GM19023 (cell line): ENCODE measurements around the gene DYNC2H1.

Experiments
- ATAC-seq: cut with Tn5 transposase; IDR thresholded peaks from one replicate; pipeline ENCODE4 v1.9.1; 2021; ENCODE audit warnings: mild to moderate bottlenecking, moderate library complexity; ENCODE audit not compliant: unreplicated experiment

The DYNC2H1 gene, protein sequence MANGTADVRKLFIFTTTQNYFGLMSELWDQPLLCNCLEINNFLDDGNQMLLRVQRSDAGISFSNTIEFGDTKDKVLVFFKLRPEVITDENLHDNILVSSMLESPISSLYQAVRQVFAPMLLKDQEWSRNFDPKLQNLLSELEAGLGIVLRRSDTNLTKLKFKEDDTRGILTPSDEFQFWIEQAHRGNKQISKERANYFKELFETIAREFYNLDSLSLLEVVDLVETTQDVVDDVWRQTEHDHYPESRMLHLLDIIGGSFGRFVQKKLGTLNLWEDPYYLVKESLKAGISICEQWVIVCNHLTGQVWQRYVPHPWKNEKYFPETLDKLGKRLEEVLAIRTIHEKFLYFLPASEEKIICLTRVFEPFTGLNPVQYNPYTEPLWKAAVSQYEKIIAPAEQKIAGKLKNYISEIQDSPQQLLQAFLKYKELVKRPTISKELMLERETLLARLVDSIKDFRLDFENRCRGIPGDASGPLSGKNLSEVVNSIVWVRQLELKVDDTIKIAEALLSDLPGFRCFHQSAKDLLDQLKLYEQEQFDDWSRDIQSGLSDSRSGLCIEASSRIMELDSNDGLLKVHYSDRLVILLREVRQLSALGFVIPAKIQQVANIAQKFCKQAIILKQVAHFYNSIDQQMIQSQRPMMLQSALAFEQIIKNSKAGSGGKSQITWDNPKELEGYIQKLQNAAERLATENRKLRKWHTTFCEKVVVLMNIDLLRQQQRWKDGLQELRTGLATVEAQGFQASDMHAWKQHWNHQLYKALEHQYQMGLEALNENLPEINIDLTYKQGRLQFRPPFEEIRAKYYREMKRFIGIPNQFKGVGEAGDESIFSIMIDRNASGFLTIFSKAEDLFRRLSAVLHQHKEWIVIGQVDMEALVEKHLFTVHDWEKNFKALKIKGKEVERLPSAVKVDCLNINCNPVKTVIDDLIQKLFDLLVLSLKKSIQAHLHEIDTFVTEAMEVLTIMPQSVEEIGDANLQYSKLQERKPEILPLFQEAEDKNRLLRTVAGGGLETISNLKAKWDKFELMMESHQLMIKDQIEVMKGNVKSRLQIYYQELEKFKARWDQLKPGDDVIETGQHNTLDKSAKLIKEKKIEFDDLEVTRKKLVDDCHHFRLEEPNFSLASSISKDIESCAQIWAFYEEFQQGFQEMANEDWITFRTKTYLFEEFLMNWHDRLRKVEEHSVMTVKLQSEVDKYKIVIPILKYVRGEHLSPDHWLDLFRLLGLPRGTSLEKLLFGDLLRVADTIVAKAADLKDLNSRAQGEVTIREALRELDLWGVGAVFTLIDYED (N-terminal part only)

DNA sequence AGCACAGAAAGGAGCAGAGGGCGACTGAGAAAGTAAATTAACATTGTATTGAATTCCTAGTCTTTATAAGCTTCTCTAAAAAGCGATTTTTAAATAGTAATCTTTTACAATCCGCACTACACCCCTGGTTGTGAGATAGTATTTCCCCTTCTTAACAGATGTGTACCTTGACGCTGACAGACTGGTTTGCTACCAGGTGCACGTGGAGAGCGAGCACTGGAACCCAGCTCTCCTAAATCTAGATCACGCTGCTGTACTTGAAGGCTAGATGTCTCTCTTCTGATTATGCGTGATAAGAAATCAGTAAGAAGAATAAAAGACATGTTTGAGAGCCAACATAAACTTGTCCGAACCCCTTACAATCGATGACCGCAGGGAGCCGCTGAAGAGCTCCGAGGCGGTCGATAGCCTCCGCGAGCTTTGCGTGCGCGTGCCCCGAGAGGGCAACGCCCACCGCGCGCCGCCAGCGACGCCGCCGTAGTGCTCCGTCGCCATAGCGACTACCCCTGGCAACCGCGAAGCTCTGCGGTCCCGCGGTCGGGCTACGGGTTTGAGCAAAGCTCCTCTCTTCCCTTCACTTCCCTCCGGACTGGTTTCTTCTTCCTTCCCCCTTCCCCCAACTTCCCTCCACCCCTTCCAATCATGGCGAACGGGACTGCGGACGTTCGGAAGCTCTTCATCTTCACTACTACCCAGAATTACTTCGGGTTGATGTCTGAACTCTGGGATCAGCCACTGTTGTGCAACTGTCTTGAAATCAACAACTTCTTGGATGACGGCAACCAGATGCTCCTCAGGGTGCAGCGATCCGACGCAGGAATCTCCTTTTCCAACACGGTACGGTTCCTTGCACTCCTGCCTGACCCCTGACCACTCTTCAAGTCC, at the start of gene DYNC2H1:
Gene DYNC2H1 (plus strand): TSS at position 494 of the 885 bp plus-strand sequence. CDS start 149 bp downstream, at position 643.
- ATAC-seq = peak; percentile 100

DNA sequence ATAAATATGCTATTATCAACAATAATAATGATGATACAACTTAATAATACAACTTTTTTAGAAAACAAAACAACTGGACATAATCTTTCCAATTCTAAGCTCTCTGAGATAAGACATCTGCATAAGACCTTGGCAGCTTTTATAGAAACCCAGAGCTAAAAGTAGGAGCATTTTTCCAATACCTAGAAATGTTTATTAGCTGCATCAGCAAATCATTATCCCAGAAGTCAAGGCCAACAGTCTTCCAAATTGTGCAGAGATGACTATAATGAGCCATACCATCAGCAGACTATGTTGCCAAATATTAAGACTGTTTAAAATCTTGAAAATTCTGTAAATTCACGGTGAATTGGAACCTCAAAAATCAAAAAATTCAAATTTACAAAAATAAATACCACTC, 47.6 kb upstream of the DYNC2H1 start:
- ATAC-seq = no peak

DNA sequence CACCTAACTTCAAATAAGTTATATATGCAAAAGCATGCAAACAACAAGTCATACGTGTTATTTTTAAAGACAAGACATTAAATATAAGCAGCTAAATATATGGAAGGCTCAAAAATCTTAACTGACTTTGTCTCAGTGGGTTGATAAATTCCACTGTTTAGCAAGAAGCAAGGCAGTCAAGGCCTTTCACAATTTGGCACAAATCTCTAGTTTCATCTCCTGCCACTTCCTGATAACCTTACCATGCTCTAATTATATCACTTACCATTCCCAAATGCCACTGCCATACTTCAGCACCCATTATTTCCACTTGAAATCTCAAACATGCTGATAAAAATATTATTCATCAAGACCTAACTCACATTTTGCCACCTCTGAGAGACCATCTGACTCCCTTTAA, 42.1 kb upstream of the DYNC2H1 start:
- ATAC-seq = no peak

DNA sequence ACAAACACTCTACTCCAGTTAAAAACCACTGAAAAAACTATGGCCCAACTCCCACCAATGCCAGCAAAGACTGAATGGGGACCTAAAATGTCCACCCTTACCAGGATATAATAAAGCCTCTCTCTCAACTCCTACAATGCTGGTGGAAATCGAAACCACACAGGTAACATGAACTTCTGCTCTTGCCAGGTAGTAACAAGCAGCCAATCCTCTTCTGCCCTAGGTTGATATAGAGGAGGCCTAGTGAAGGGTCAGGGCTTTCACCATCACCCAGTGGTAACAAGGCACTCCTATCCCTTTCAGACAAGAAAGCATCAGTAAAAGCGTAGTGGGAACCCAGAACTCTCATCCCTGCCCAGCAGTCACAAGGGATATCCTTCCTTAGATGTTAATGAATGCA, 39.9 kb upstream of the DYNC2H1 start:
- no peak for ATAC-seq

DNA sequence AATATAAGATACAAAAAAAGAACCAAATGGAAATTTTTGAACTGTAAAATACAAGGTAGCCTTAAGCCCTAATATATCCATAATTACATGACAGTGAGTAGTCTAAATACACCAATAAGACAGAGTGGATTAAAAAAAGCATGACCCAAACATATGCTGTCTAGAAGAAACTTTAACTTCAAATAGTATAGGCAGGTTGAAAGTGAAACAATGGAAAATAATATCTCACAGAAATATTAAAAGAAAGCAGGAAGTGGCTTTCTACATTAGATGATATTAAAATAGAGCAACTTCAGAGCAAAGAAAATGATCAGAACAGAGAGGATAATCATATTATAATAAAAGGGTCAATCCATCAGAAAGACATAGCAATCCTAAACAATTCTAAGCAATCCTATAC, 39.1 kb upstream of the DYNC2H1 start:
- ATAC-seq = no peak

DNA sequence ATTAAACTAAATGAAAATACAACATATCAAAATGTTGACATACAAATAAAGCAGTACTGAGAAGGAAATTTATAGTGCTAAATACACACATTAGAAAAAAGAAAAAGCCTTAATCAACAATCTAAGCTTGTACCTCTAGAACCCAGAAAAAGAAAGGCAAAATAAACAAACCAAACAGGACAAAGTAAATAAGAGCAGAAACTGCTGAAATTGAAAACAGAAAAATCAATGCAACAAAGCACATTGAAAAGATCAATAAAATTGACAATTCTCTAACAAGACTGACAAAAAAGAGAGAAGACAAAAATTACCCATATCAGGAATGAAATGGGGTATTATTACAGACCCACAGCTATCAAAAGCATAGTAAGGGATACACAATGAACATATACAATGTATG, 38.2 kb upstream of the DYNC2H1 start:
- ATAC-seq = no peak

DNA sequence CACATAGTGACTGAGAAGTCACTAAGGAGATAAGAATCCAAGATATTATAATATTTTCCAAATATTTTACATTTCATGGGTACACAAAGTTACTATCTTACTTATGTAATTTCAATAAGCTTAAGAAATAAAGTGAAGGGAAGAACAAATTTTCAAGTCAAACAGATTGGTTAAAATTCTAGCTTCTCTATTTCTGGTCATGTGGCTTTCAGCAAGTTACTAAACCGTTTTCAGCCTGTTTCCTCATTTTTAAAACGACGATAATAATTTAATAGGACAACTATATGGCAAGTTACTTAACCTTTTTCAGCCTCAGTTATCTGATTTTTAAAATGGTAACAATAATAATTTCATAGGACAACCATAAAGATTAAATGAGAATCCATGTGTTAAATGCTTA, 32.9 kb upstream of the DYNC2H1 start:
- no peak for ATAC-seq

DNA sequence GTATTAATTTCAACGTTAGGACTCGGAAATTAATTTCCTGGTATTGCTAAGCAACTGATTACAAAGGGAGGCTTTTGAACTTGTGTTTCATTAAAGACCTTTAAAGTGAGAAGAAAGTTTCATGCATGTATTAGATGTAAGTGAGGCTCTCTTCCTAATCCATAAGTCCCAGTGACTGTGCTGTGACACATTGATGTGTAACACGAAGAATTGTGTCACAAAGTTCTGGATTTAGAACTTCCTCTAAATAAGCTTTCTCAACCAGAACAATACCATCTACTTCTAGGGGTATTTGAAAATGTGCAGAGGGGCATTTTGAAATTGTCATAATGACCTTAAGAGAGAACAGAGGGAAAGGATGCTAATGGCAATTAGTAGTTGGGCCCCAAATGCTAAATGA, 31.7 kb upstream of the DYNC2H1 start:
- no peak for ATAC-seq

DNA sequence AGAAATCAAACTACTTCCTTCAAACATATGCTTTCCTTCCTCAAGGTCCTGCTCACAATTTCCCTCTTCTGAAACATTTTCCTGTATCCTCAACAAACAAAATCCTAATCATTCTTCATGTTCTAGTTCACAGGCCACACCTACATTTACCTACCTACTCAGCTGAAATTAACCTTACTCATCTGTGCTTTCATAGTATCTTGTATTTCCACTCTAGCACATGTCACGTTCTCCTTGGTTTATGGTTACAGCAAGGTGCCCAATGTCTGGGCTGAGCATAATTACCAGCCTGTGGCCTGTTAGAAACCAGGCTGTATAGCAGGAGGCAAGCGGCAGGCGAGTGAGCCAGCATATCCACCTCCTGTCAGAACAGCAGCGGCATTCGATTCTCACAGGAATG, 30.5 kb upstream of the DYNC2H1 start:
- ATAC-seq = no peak

DNA sequence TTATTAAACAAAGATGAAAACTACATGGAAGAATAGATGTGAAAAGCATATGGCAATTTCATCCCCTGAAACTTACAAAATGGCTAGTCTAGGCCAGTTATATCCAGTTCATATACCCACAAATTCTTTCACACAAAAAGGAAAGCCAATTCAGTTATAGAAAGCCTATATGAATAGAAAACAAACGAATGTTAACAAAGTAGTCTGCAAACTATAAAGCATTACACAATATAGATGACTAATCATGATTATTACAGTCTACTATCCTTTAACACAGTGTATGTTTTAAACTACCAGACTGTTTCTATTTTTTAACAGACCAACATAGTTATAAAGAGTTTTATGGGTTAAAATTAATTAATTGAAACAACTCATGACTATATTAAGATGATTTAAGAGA, 29.4 kb upstream of the DYNC2H1 start:
- ATAC-seq = no peak

DNA sequence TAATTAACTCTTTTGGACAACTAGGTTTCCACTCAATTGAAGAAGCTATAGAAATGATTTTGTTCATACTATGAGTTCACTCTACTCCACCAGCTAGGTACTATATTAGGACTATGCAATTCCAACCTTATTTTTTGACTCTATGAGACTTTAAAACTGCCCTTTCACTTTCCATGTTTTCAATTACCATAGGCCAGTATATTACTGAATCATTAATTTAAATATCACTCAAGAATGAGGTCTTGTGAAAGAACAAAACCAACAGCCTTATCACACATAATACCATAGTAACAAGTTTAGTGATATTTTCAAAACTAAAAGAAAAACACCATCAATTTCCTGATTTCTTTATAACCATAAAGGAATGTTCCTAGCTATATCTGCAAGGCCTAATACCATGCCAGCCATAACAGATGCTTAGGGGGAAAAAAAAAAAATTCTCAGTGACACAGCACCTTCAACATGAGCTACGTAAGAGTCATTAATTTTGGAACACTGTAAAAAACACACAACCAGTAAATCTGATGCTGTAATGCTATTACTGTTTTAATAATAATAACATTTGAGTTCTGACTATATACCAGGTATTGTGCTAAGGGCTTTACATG, 23.4 kb upstream of the DYNC2H1 start:
- ATAC-seq = no peak

DNA sequence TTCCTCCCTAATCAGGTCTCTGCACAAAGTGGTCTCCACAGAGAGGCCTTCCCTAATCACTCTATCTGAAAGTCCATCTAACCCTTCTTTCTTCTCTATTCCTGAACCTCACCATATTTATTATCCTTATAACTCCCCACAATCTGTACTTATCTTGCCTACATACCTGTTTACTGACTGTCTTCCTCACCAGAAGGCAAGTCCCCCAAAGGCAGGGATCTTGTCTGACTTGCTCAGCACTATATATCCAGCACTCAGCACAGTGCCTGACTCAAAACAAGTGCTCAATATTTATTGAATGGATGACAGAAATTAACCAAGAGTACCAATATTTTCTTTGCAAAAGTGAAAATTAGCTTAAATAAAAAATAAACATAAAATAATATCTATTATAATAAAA, 22.8 kb upstream of the DYNC2H1 start:
- ATAC-seq = no peak

DNA sequence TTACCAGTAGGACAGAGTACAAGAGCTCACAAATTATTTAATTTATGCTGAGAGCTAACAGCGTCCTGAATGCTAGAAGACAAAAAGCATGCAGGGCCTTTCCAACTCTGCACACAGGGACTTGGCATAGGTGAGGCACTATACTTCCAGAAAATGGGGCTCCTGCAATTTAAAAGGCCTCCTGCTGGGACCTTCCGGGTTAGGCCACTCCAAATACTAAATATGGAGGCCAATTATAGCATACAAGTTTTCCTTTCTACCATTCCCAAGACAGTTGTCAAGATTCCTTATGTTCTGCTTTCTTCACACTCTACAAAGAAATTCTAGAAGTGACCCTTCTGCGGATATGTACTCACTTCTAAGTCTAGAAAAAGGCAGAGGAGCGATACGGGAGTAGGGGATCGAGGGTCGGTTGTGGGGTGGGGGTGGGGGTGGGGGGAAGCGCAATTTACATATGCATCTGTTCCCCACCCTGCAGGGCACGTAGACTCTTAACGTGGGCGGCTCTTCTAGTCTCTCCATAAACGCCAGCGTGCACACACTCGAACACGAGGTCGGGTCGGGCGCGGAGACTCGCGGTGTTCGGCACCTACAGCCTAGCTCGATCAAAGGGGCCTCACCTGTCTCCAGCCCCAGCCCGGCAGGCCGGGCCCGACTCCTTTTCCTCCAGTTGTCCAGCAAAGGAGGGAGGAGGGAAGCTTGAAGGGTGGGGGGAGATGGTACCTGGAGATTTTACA, 18.0 kb upstream of the DYNC2H1 start:
- peak; percentile 51 for ATAC-seq

DNA sequence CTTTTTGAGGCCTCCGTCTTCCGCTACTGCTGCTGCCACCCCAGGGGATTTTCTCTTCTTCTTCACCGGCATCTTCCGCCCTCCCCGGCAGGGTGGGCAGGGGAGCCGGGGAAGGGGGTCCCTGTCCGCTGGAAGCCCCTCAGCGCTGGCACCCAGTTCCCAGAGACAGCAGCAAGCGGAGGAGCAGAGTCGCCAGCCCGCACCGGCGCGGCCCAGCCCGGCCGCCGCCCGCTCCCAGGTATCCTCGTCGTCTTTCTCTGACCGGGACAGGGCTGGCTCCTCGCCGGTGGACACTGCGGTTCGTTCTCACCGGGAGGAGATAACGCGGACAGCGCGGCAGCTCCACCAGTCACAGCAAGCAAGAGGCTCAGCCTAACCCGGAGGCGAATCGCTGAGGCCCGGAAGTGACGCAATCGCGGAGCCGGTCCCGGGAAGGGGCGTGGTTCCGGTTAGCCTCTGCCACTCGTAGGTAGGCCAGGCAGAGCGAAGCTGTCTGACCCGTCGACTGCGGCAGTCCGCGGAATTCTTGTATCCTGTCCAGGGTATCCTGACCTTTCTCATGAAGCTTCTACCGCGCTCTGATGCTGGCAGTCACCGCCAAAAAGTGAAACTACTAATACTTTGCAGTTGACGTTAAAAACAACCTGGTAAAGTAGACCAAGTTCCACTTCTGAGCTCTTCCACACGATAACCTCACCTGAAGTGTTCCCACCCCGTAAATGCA, 17.3 kb upstream of the DYNC2H1 start, which contains the start of gene DCUN1D5:
Gene DCUN1D5 (minus strand): TSS at position 360 of the 724 bp plus-strand sequence. CDS start 288 bp downstream, at position 72.
- peak; percentile 100 for ATAC-seq

DNA sequence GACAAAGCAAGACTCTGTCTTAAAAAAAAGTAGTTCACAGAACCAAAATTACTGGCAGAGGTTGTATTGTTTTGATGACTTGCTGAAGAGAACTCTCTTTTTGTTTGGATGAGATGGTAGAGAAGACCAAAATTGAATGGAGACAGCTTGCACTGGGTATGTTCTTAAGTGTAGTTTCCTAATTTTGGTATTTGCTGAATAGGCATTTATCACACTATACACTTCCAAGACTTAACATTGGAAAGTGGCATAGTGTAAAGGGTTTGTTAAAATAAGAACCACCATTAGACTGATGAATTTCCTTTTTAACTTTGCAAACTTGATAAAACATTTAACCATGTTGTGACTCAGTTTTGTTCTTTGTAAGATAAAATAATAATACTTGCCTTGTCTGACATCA, 11.9 kb upstream of the DYNC2H1 start:
- ATAC-seq = no peak

DNA sequence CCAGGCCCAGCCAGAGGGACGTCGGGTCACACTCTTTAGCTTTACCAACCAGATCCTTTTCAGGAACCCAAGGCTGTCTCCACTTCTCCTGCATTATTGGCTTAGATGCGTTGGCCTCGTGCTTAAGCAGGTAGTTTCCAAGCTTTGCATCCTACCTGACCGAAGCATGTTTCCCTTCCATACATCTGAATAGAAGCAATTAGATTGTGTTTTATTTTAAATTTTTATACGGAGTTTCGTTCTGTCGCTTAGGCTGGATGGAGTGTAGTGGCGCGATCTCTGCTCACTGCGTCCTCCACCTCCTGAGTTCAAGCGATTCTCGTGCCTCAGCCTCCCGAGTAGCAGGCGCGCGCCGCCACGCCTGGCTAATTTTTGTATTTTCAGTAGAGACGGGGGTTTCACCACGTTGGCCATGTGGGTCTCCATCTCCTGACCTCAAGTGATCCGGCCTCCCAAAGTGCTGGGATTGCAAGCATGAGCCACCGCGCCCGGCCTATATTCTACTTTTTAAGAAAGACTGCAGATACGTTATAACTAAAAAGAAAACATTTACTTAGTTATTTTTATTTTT, 677 bp downstream of the DYNC2H1 start:
- no peak for ATAC-seq

DNA sequence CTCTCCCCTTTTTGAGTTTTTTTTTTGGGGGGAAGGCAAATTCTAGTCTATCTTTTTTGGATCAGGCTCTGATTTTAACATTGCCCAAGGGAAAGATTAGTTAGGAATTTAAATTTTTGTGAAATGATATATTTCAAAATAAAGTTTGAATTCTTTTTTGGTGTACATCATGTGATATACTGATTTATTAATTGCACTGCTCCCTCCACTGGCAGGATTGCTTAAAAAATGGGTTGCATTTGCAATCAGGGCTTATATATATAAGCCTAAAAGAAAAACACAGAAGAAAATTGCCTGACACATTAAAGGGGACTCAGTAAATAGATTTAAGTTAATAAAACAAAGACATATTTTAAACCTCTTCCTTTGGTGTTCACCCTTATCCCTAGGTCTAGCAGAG, 1.2 kb downstream of the DYNC2H1 start:
- no peak for ATAC-seq

DNA sequence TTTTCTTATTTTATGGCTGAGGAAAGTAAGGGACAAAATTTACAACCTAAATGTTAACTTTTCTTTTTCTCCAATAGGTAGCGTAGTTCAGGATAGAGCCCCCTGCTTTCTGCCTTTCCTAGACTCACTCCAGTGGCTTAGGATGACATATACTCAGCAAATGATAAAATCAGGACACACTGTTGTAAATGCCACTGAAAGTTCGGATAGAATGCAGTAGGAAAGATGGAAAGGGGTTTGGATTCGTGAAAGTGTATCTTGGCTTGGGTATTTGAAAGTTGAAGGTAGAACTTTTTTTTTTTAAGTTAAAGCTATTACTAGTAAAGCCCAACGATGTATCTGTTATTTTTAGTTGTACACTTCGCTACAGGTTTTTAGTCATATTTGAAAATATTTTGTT, 2.2 kb downstream of the DYNC2H1 start:
- ATAC-seq = no peak
